ENCODE data around the gene CCDC78.
"Not testable (repeated sequence)": the region's sequence is repeated elsewhere in the genome, so short reads cannot be mapped to it uniquely, and the experiment has no call there.

CCDC78 gene

DNA sequence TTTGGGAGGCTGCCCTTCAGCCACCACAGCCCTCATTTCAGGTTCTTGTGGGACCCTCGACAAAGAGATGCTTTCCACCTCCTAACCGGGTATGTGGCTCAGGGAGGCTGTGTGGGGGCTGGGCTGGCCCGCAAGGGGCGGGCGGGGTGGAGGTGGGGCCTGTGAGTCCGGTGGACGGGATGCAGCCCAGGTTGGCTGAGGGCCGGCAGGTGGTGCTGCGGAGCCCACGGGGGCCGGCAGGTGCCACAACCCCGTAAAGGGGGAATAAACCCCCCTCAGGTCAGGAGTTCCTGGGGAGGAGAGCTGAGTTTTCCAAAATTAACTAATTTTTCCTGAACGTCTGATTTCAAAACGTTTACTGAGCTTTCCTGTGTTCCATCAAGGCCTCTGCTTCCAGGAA, 19.5 kb upstream of the CCDC78 start:
- no peak overlapping the region for H3K27ac ChIP-seq (replicated peaks)
- no peak for DNase-seq (ENCODE audit: low read depth in 1 of 2, low spot score in 1 of 2)
- no peak for TF ChIP-seq POLR2AphosphoS5 (IDR thresholded peaks at IDR 0.05; ENCODE audit: low read depth)
- TF ChIP-seq SPI1 (IDR thresholded peaks at IDR 0.05; ENCODE audit: borderline replicate concordance, low read depth), result no peak
- no peak overlapping the region for H3K4me3 ChIP-seq (replicated peaks; ENCODE audit: insufficient read depth, low read length)
- H3K27me3 ChIP-seq (ENCODE audit: insufficient read depth, poor library complexity, severe bottlenecking), result no peaks in the 10 kb centered on the region

DNA sequence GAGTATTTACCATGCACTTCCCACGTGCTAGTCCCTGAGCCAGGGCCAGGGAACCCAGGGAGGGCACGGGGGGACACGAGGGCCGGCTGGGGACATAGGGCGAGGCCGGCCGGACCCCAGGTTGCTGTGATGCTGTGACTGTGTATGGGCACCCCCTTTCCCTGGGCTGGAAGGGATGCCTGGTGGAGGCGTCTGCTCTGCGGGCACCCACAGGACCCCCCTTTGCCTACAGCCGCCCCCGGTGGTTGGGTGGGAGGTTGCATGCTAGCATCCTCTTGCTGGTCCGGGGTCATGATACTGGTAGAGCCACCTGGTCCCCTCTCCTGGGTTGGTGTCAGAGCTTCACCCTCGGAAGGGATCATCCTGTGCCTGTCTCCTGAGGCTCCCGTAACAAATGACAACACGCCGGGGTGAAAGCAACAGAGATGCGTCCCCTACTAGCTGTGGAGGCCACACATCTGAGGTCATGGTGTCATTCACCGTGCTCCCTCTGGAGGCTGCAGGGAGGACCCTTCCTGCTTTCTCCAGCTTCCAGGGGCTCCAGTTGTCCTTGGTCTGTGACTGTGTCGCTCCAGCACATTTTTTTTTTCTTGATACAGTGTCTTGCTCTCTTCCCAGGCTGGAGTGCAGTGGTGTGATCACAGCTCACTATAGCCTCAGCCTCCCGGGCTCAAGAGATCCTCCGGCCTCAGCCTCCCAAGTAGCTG, 17.7 kb upstream of the CCDC78 start:
- DNase-seq (ENCODE audit: low read depth in 1 of 2, low spot score in 1 of 2), result no peak
- Histone ChIP-seq H3K27ac (replicated peaks) (no peak overlapping the region), H3K27me3 (ENCODE audit: insufficient read depth, poor library complexity, severe bottlenecking) (no peaks in the 10 kb centered on the region), H3K4me3 (replicated peaks; ENCODE audit: insufficient read depth, low read length) (no peak overlapping the region)
- TF ChIP-seq CTCF (IDR thresholded peaks at IDR 0.05; ENCODE audit: insufficient read depth, low read length) (no peak), GABPA (IDR thresholded peaks at IDR 0.05; ENCODE audit: low read depth) (no peak), SPI1 (IDR thresholded peaks at IDR 0.05; ENCODE audit: borderline replicate concordance, low read depth) (no peak), REST (IDR thresholded peaks at IDR 0.05; ENCODE audit: insufficient replicate concordance, low read depth) (no peak), POLR2AphosphoS5 (IDR thresholded peaks at IDR 0.05; ENCODE audit: low read depth) (no peak)

GRCh38 chr16:742894-743293, 16.7 kb upstream of the CCDC78 start:
- H3K27me3 ChIP-seq (ENCODE audit: insufficient read depth, poor library complexity, severe bottlenecking); H3K4me3 ChIP-seq (replicated peaks; ENCODE audit: insufficient read depth, low read length); H3K27ac ChIP-seq (replicated peaks); DNase-seq (ENCODE audit: low read depth in 1 of 2, low spot score in 1 of 2): not testable (repeated sequence)

GRCh38 chr16:741986-742629, 15.9 kb upstream of the CCDC78 start:
- Histone ChIP-seq H3K27me3 (ENCODE audit: insufficient read depth, poor library complexity, severe bottlenecking) (no peaks in the 10 kb centered on the region), H3K27ac (replicated peaks) (no peak overlapping the region), H3K4me3 (replicated peaks; ENCODE audit: insufficient read depth, low read length) (no peak overlapping the region)
- no peak for DNase-seq (ENCODE audit: low read depth in 1 of 2, low spot score in 1 of 2)
- TF ChIP-seq SPI1 (IDR thresholded peaks at IDR 0.05; ENCODE audit: borderline replicate concordance, low read depth) (no peak), GABPA (IDR thresholded peaks at IDR 0.05; ENCODE audit: low read depth) (no peak), POLR2AphosphoS5 (IDR thresholded peaks at IDR 0.05; ENCODE audit: low read depth) (no peak), REST (IDR thresholded peaks at IDR 0.05; ENCODE audit: insufficient replicate concordance, low read depth) (no peak)

DNA sequence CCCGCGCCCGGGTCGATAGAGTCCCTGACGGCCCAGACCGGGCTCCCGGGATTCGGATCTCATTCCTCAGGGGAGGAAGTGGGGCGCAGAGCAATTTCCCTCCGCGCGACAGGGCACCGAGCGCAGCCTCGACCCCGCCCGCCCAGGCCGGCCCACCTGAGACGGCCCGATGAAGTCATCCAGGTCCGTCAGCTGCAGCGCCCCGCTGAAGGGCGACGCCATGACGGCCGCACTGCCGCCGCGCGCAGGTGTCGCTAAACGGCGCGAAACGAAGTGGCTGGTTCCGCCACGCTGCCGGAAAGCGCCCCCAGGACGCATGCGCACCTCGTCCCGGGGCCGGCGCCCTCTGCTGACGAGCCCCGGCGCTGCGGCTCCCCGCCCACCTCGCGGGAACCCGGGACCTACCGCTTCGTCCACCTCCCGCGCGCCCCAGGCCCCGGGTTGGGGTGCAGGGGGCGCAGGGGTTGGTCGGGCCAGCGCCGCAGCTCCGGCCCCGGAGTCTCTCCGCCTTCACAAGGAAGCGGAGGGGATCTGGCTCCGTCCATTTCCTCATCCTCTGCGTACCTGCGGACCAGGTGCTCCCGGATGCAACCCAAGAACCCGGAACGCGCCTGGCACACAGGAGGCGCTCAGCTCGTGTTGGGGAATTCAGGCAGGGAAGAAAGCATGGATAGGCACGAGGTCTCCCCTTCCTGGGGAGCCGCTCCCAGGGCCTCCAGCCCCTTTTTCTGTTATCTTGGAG, 14.7 kb upstream of the CCDC78 start, which contains the start of gene CIAO3:
Gene CIAO3 (minus strand): TSS at position 234 of the 742 bp plus-strand sequence. CDS start 12 bp downstream, at position 222.
- Histone ChIP-seq H3K27me3 (ENCODE audit: insufficient read depth, poor library complexity, severe bottlenecking) (no peaks in the 10 kb centered on the region), H3K27ac (replicated peaks) (peak within 1 kb of the TSS; percentile 73), H3K4me3 (replicated peaks; ENCODE audit: insufficient read depth, low read length) (peak within 1 kb of the TSS; percentile 99)
- TF ChIP-seq REST (IDR thresholded peaks at IDR 0.05; ENCODE audit: insufficient replicate concordance, low read depth), result peak; percentile 35
- TF ChIP-seq CTCF (IDR thresholded peaks at IDR 0.05; ENCODE audit: insufficient read depth, low read length), result peak; percentile 86
- TF ChIP-seq POLR2AphosphoS5 (IDR thresholded peaks at IDR 0.05; ENCODE audit: low read depth), result peak; percentile 99
- TF ChIP-seq GABPA (IDR thresholded peaks at IDR 0.05; ENCODE audit: low read depth), result no peak
- peak; percentile 86 to 89 for DNase-seq (ENCODE audit: low read depth in 1 of 2, low spot score in 1 of 2)

Data from HL-60 (cell line).